ENCODE results near the gene MSH6. TPM values are rescaled to one million over a fixed set of nuclear protein-coding genes. Genes with fewer than 3 reads are reported as not detected.

Gene MSH6, protein sequence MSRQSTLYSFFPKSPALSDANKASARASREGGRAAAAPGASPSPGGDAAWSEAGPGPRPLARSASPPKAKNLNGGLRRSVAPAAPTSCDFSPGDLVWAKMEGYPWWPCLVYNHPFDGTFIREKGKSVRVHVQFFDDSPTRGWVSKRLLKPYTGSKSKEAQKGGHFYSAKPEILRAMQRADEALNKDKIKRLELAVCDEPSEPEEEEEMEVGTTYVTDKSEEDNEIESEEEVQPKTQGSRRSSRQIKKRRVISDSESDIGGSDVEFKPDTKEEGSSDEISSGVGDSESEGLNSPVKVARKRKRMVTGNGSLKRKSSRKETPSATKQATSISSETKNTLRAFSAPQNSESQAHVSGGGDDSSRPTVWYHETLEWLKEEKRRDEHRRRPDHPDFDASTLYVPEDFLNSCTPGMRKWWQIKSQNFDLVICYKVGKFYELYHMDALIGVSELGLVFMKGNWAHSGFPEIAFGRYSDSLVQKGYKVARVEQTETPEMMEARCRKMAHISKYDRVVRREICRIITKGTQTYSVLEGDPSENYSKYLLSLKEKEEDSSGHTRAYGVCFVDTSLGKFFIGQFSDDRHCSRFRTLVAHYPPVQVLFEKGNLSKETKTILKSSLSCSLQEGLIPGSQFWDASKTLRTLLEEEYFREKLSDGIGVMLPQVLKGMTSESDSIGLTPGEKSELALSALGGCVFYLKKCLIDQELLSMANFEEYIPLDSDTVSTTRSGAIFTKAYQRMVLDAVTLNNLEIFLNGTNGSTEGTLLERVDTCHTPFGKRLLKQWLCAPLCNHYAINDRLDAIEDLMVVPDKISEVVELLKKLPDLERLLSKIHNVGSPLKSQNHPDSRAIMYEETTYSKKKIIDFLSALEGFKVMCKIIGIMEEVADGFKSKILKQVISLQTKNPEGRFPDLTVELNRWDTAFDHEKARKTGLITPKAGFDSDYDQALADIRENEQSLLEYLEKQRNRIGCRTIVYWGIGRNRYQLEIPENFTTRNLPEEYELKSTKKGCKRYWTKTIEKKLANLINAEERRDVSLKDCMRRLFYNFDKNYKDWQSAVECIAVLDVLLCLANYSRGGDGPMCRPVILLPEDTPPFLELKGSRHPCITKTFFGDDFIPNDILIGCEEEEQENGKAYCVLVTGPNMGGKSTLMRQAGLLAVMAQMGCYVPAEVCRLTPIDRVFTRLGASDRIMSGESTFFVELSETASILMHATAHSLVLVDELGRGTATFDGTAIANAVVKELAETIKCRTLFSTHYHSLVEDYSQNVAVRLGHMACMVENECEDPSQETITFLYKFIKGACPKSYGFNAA (N-terminal part only)
- 129 to 140 TPM (median 132 TPM) in 3 replicates for total RNA-seq

DNA sequence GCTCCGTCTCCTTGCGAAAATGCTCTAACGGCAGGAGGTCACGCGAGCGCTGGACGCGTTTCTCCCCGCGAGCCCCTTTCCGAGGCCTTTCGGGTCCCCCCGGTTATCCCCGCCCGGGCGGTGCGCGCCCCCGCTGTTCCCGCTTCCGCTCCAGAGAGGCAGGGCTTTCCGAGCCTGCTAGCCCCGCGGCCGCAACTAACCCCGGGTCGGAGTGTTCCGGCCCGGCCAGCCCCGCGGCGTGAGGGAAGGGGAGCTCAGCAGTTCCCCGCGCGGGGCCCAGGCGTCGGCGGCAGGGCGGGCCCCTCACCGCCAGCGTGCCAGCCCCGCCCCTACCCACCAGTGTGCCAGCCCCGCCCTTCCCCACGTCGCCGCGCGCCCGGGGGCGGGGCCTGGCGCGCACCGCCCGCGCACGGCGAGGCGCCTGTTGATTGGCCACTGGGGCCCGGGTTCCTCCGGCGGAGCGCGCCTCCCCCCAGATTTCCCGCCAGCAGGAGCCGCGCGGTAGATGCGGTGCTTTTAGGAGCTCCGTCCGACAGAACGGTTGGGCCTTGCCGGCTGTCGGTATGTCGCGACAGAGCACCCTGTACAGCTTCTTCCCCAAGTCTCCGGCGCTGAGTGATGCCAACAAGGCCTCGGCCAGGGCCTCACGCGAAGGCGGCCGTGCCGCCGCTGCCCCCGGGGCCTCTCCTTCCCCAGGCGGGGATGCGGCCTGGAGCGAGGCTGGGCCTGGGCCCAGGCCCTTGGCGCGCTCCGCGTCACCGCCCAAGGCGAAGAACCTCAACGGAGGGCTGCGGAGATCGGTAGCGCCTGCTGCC lies at the start of gene MSH6:
TSS of gene MSH6 (plus strand) at position 475 of the 815 bp plus-strand sequence. CDS start at position 564, 89 bp downstream.
- peak within 1 kb of the TSS; percentile 97 for H3K27ac Mint-ChIP-seq
- H3K4me1 Mint-ChIP-seq: peaks cover 13% of the 10 kb centered on the region
- TF ChIP-seq, protein P1, sequence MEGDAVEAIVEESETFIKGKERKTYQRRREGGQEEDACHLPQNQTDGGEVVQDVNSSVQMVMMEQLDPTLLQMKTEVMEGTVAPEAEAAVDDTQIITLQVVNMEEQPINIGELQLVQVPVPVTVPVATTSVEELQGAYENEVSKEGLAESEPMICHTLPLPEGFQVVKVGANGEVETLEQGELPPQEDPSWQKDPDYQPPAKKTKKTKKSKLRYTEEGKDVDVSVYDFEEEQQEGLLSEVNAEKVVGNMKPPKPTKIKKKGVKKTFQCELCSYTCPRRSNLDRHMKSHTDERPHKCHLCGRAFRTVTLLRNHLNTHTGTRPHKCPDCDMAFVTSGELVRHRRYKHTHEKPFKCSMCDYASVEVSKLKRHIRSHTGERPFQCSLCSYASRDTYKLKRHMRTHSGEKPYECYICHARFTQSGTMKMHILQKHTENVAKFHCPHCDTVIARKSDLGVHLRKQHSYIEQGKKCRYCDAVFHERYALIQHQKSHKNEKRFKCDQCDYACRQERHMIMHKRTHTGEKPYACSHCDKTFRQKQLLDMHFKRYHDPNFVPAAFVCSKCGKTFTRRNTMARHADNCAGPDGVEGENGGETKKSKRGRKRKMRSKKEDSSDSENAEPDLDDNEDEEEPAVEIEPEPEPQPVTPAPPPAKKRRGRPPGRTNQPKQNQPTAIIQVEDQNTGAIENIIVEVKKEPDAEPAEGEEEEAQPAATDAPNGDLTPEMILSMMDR (IDR thresholded peaks at IDR 0.05; ENCODE audit: unreplicated experiment): no peak
- H3K36me3 Mint-ChIP-seq: peaks cover 10% of the 10 kb centered on the region
- peaks cover 3% of the 10 kb centered on the region for H3K9me3 Mint-ChIP-seq
- peak within 1 kb of the TSS; percentile 85 for H3K4me3 Mint-ChIP-seq
- no peaks in the 10 kb centered on the region for H3K27me3 Mint-ChIP-seq (ENCODE audit: low read depth)
- DNase-seq (ENCODE audit: low spot score in 2 of 2, unreplicated experiment in 2 of 2): peak; percentile 85 to 90

DNA sequence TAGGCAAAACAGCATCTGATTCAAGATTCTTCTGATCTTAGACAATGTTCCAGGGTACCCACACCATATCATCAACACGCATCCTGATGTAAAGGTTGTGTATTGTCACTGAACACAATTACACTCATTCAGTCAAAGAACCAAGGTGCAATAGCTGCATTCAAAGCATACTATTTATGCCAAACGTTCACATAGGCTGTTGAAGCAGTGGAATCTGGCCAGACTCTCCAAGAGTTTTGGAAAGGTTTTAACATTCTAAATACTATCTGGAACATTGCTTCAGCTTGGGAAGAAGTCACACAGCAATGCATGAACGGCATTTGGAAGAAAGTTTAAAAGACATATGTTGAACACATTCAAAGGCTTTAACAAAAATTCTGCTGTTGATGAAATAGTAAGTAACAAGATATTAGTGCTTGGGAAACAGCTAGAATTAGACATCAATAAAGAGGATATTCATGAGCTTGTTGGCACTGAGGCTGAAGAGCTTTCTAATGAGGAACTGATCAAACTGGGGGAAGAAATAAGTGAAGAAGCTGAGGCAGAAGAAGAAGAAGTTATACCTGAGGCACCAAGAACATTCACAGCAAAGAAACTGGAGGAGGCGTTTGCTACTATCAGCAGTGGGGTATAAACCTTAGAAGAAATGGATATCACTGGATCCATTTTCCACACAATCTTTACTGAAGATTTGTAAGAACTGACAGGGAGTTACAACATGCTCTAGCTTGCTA lies 47.6 kb upstream of the MSH6 start:
- no peak for DNase-seq (ENCODE audit: low spot score in 2 of 2, unreplicated experiment in 2 of 2)
- no peaks in the 10 kb centered on the region for H3K4me1 Mint-ChIP-seq
- H3K4me3 Mint-ChIP-seq: no peak overlapping the region
- peaks cover under 1% of the 10 kb centered on the region for H3K9me3 Mint-ChIP-seq
- no peaks in the 10 kb centered on the region for H3K36me3 Mint-ChIP-seq
- TF ChIP-seq, protein P1 (IDR thresholded peaks at IDR 0.05; ENCODE audit: unreplicated experiment): no peak
- no peaks in the 10 kb centered on the region for H3K27me3 Mint-ChIP-seq (ENCODE audit: low read depth)
- H3K27ac Mint-ChIP-seq: no peak overlapping the region

DNA sequence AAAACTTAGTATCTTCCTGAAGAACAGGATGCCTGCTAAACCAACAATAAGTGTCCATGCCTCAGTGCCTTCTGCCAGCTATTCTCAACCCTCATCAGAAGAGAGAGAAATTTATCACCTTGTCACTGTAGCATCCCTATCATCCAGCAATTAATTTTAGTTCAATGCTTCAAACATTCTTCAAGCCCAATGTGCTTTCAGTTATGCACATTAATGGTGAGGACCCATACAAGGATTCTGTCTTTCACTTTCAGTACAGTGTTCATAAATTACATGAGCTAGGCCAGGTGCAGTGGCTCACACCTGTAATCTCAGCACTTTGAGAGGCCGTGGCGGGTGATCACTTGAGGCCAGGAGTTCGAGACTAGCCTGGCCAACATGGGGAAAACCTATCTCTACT lies 47.0 kb upstream of the MSH6 start:
- Mint-ChIP-seq H3K4me1 (no peaks in the 10 kb centered on the region), H3K27me3 (ENCODE audit: low read depth) (no peaks in the 10 kb centered on the region), H3K27ac (no peak overlapping the region), H3K36me3 (no peaks in the 10 kb centered on the region), H3K9me3 (no peaks in the 10 kb centered on the region), H3K4me3 (no peak overlapping the region)
- no peak for DNase-seq (ENCODE audit: low spot score in 2 of 2, unreplicated experiment in 2 of 2)
- TF ChIP-seq, protein P1 (IDR thresholded peaks at IDR 0.05; ENCODE audit: unreplicated experiment): no peak

DNA sequence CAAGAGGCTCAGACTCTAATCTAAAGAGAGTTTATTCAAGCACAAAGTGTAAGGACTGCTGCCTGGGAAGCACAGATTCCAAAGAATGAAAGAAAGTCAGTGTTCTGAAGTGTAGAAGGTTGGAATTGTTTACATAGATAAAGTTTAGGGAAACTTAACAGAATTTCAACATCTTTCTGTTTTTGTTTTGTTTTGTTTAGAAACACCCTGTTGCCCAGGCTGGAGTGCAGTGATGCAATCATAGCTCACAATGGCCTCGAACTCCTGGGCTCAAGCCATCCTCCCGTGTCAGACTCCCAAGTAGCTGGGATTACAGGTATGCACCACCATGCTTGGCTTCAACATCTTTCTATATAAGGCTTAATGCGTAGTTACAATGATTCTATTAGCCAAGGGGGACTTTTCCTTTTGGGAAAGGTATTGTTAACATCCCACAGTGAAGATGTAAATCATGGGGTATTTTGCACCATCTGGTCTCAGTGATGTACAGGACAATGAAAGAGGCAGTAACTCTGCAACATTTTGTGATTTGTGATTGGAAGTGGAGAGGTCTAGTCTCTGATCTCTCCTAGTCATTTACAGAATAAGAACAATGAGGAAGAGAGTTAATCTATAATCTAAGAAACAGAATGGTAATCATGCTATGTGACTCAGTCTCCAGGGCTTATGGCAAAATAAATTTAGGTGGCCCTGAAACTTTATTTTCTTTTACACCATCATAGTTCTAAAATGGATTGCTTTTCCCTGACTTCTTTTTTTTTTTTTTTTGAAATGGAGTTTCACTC lies 45.6 kb upstream of the MSH6 start:
- Mint-ChIP-seq H3K36me3 (no peaks in the 10 kb centered on the region), H3K4me1 (no peaks in the 10 kb centered on the region), H3K4me3 (no peak overlapping the region), H3K27me3 (ENCODE audit: low read depth) (peaks cover 3% of the 10 kb centered on the region), H3K9me3 (no peaks in the 10 kb centered on the region), H3K27ac (no peak overlapping the region)
- TF ChIP-seq, protein P1 (IDR thresholded peaks at IDR 0.05; ENCODE audit: unreplicated experiment): no peak
- DNase-seq (ENCODE audit: low spot score in 2 of 2, unreplicated experiment in 2 of 2): no peak

Data from mesothelial cell of epicardium (in vitro differentiated cells).